IPS-18a (cell line): ENCODE results near the gene TMEM128.
"Not testable (repeated sequence)": the region's sequence is repeated elsewhere in the genome, so short reads cannot be mapped to it uniquely, and the experiment has no call there.

Experiments used
- H3K27ac ChIP-seq: one replicate; pipeline ENCODE4 v1.5.1; 2013; ENCODE audit warnings: low read length
- H3K27me3 ChIP-seq: one replicate; pipeline ENCODE4 v1.6.1; 2013; ENCODE audit warnings: mild to moderate bottlenecking, low read length; ENCODE audit not compliant: control insufficient read depth, insufficient read depth
- H3K36me3 ChIP-seq: one replicate; pipeline ENCODE4 v1.6.1; 2013; ENCODE audit warnings: low read depth, low read length; ENCODE audit not compliant: control insufficient read depth
- H3K4me1 ChIP-seq: one replicate; pipeline ENCODE4 v1.6.1; 2013; ENCODE audit warnings: low read depth, low read length; ENCODE audit not compliant: control insufficient read depth
- H3K4me3 ChIP-seq: one replicate; pipeline ENCODE4 v1.5.1; 2013; ENCODE audit warnings: low read length
- H3K9ac ChIP-seq: one replicate; pipeline ENCODE4 v1.6.1; 2013; ENCODE audit warnings: mild to moderate bottlenecking, low read length, moderate library complexity
- H3K9me3 ChIP-seq: one replicate; pipeline ENCODE4 v1.6.1; 2013; ENCODE audit warnings: low read depth, low read length; ENCODE audit not compliant: control insufficient read depth

The TMEM128 gene

GRCh38 chr4:4274226-4274625 is 26.2 kb upstream of the TMEM128 start:
- no peaks in the 10 kb centered on the region for H3K4me1 ChIP-seq
- no peak overlapping the region for H3K27ac ChIP-seq
- no peaks in the 10 kb centered on the region for H3K27me3 ChIP-seq
- no peak overlapping the region for H3K4me3 ChIP-seq
- peaks cover 74% of the 10 kb centered on the region for H3K36me3 ChIP-seq
- no peak overlapping the region for H3K9ac ChIP-seq
- no peaks in the 10 kb centered on the region for H3K9me3 ChIP-seq

- Histone ChIP-seq H3K27ac (no peak overlapping the region), H3K4me3 (no peak overlapping the region), H3K36me3 (peaks cover 69% of the 10 kb centered on the region), H3K9ac (no peak overlapping the region), H3K4me1 (no peaks in the 10 kb centered on the region), H3K9me3 (no peaks in the 10 kb centered on the region), H3K27me3 (no peaks in the 10 kb centered on the region)
Observed at GRCh38 chr4:4271912-4272311, 23.9 kb upstream of the TMEM128 start.

GRCh38 chr4:4270529-4270928 is 22.5 kb upstream of the TMEM128 start:
- no peaks in the 10 kb centered on the region for H3K4me1 ChIP-seq
- no peaks in the 10 kb centered on the region for H3K9me3 ChIP-seq
- no peak overlapping the region for H3K27ac ChIP-seq
- no peaks in the 10 kb centered on the region for H3K27me3 ChIP-seq
- H3K36me3 ChIP-seq = peaks cover 62% of the 10 kb centered on the region
- no peak overlapping the region for H3K4me3 ChIP-seq
- H3K9ac ChIP-seq = no peak overlapping the region

- no peaks in the 10 kb centered on the region for H3K27me3 ChIP-seq
- no peak overlapping the region for H3K4me3 ChIP-seq
- no peaks in the 10 kb centered on the region for H3K4me1 ChIP-seq
- no peak overlapping the region for H3K27ac ChIP-seq
- H3K9ac ChIP-seq = no peak overlapping the region
- H3K36me3 ChIP-seq = peaks cover 56% of the 10 kb centered on the region
- H3K9me3 ChIP-seq = no peaks in the 10 kb centered on the region
Observed at GRCh38 chr4:4269856-4270255, 21.8 kb upstream of the TMEM128 start.

- H3K36me3 ChIP-seq = peaks cover 51% of the 10 kb centered on the region
Observed at GRCh38 chr4:4269331-4269731, 21.3 kb upstream of the TMEM128 start.

GRCh38 chr4:4268776-4269175 is 20.8 kb upstream of the TMEM128 start:
- Histone ChIP-seq H3K4me1 (no peaks in the 10 kb centered on the region), H3K36me3 (peaks cover 48% of the 10 kb centered on the region), H3K4me3 (no peak overlapping the region), H3K9me3 (no peaks in the 10 kb centered on the region), H3K27ac (no peak overlapping the region), H3K9ac (no peak overlapping the region), H3K27me3 (no peaks in the 10 kb centered on the region)

More at GRCh38 chr4:4269331-4269731, 21.3 kb upstream of the TMEM128 start:
- H3K27ac ChIP-seq = no peak overlapping the region
- no peaks in the 10 kb centered on the region for H3K27me3 ChIP-seq
- H3K9ac ChIP-seq = no peak overlapping the region
- no peaks in the 10 kb centered on the region for H3K4me1 ChIP-seq
- no peak overlapping the region for H3K4me3 ChIP-seq
- H3K9me3 ChIP-seq = no peaks in the 10 kb centered on the region

GRCh38 chr4:4267981-4268380 is 20.0 kb upstream of the TMEM128 start:
- Histone ChIP-seq H3K4me1 (no peaks in the 10 kb centered on the region), H3K9me3 (no peaks in the 10 kb centered on the region), H3K4me3 (no peak overlapping the region), H3K27me3 (no peaks in the 10 kb centered on the region), H3K27ac (no peak overlapping the region), H3K9ac (no peak overlapping the region), H3K36me3 (peaks cover 41% of the 10 kb centered on the region)

GRCh38 chr4:4260185-4260751 is 12.2 kb upstream of the TMEM128 start:
- H3K27ac ChIP-seq = no peak overlapping the region
- H3K9ac ChIP-seq = no peak overlapping the region
- no peaks in the 10 kb centered on the region for H3K36me3 ChIP-seq
- H3K9me3 ChIP-seq = no peaks in the 10 kb centered on the region
- no peaks in the 10 kb centered on the region for H3K4me1 ChIP-seq
- no peak overlapping the region for H3K4me3 ChIP-seq
- H3K27me3 ChIP-seq = no peaks in the 10 kb centered on the region

GRCh38 chr4:4259484-4260100 is 11.6 kb upstream of the TMEM128 start:
- Histone ChIP-seq H3K9ac (no peak overlapping the region), H3K4me3 (no peak overlapping the region), H3K9me3 (no peaks in the 10 kb centered on the region), H3K27me3 (no peaks in the 10 kb centered on the region), H3K36me3 (no peaks in the 10 kb centered on the region), H3K4me1 (no peaks in the 10 kb centered on the region), H3K27ac (no peak overlapping the region)

GRCh38 chr4:4257705-4258104 is 9.7 kb upstream of the TMEM128 start:
- H3K27ac ChIP-seq, H3K36me3 ChIP-seq, H3K9me3 ChIP-seq, H3K9ac ChIP-seq, H3K27me3 ChIP-seq, H3K4me1 ChIP-seq, H3K4me3 ChIP-seq: not testable (repeated sequence)

- no peak overlapping the region for H3K27ac ChIP-seq
- no peaks in the 10 kb centered on the region for H3K9me3 ChIP-seq
- no peaks in the 10 kb centered on the region for H3K36me3 ChIP-seq
- H3K4me3 ChIP-seq = no peak overlapping the region
- H3K9ac ChIP-seq = no peak overlapping the region
- H3K27me3 ChIP-seq = no peaks in the 10 kb centered on the region
- no peaks in the 10 kb centered on the region for H3K4me1 ChIP-seq
Observed at GRCh38 chr4:4256799-4257198, 8.8 kb upstream of the TMEM128 start.

- H3K9me3 ChIP-seq = no peaks in the 10 kb centered on the region
- no peaks in the 10 kb centered on the region for H3K27me3 ChIP-seq
- H3K4me3 ChIP-seq = no peak overlapping the region
- no peak overlapping the region for H3K9ac ChIP-seq
- no peaks in the 10 kb centered on the region for H3K4me1 ChIP-seq
- H3K36me3 ChIP-seq = no peaks in the 10 kb centered on the region
- H3K27ac ChIP-seq = no peak overlapping the region
Observed at GRCh38 chr4:4254666-4255065, 6.6 kb upstream of the TMEM128 start.
